ENCODE results near the gene TBC1D5.

Gene TBC1D5

GRCh38 chr3:17333893-17334292 lies 408.5 kb downstream of the TBC1D5 start:
- DNase-seq = no peak

GRCh38 chr3:17333446-17333845 lies 409.0 kb downstream of the TBC1D5 start:
- no peak for DNase-seq

GRCh38 chr3:17330660-17331059 lies 411.8 kb downstream of the TBC1D5 start:
- no peak for DNase-seq

GRCh38 chr3:17329927-17330326 lies 412.5 kb downstream of the TBC1D5 start:
- DNase-seq = no peak

GRCh38 chr3:17322106-17322793 lies 420.2 kb downstream of the TBC1D5 start:
- no peak for DNase-seq

- DNase-seq = no peak
Observed at GRCh38 chr3:17320266-17320665, 422.2 kb downstream of the TBC1D5 start.

- no peak for DNase-seq
Observed at GRCh38 chr3:17315897-17316296, 426.5 kb downstream of the TBC1D5 start.

GRCh38 chr3:17314171-17314570 lies 428.3 kb downstream of the TBC1D5 start:
- no peak for DNase-seq

GRCh38 chr3:17313746-17314145 lies 428.7 kb downstream of the TBC1D5 start:
- no peak for DNase-seq

- no peak for DNase-seq
Observed at GRCh38 chr3:17310983-17311382, 431.4 kb downstream of the TBC1D5 start.

- no peak for DNase-seq
Observed at GRCh38 chr3:17307887-17308286, 434.5 kb downstream of the TBC1D5 start.

GRCh38 chr3:17307482-17307881 lies 434.9 kb downstream of the TBC1D5 start:
- DNase-seq = no peak

- no peak for DNase-seq
Observed at GRCh38 chr3:17304969-17305368, 437.5 kb downstream of the TBC1D5 start.

- DNase-seq = no peak
Observed at GRCh38 chr3:17302774-17303173, 439.7 kb downstream of the TBC1D5 start.

GRCh38 chr3:17302170-17302569 lies 440.3 kb downstream of the TBC1D5 start:
- no peak for DNase-seq

- DNase-seq = no peak
Observed at GRCh38 chr3:17301271-17301670, 441.2 kb downstream of the TBC1D5 start.

- no peak for DNase-seq
Observed at GRCh38 chr3:17300441-17300840, 442.0 kb downstream of the TBC1D5 start.

GRCh38 chr3:17298038-17298437 lies 444.4 kb downstream of the TBC1D5 start:
- DNase-seq = no peak

GRCh38 chr3:17292556-17292955 lies 449.9 kb downstream of the TBC1D5 start:
- no peak for DNase-seq

GRCh38 chr3:17290894-17291293 lies 451.5 kb downstream of the TBC1D5 start:
- no peak for DNase-seq

- DNase-seq = no peak
Observed at GRCh38 chr3:17288839-17289399, 453.5 kb downstream of the TBC1D5 start.

- no peak for DNase-seq
Observed at GRCh38 chr3:17287006-17287689, 455.3 kb downstream of the TBC1D5 start.

GRCh38 chr3:17278006-17278405 lies 464.4 kb downstream of the TBC1D5 start:
- no peak for DNase-seq

- no peak for DNase-seq
Observed at GRCh38 chr3:17266846-17267245, 475.6 kb downstream of the TBC1D5 start.

Measured in DMS 273 treated with DMSO at 0.1 percent for 48 hours (cell line).